Caco-2 (cell line): ENCODE measurements around the gene MUC5B. TPM values are rescaled to one million over a fixed set of nuclear protein-coding genes. Genes with fewer than 3 reads are reported as not detected.

ENCODE experiments used
- BruUV-seq: library from RNA; stranded (reverse); fragments of 400-500 nt; replicated peaks from 2 replicates; lab custom pipeline; 2021; lab: Mats Ljungman, UMichigan
- CTCF ChIA-PET: fragments of 300-600 bp; sonication (Branson Sonifier 250); formaldehyde crosslinking; loops from one replicate; lab custom pipeline; 2022; ENCODE audit warnings: antibody characterized with exemption; lab: Charles Lee
- POLR2A ChIA-PET: fragments of 300-600 bp; sonication (Branson Sonifier 250); formaldehyde crosslinking; loops from one replicate; lab custom pipeline; 2022; ENCODE audit warnings: antibody characterized with exemption; lab: Charles Lee
- DNase-seq, 2 experiments: peaks; one replicate each; pipeline versions ENCODE4 v3.0.0 to v3.0.0-alpha.2; 2020 to 2022
- H3K27me3 ChIP-seq: replicated peaks from 2 replicates; pipeline ENCODE4 v1.6.0; 2011; ENCODE audit warnings: low read length; ENCODE audit not compliant: control insufficient read depth, insufficient read depth
- H3K36me3 ChIP-seq: 2 replicates; pipeline ENCODE4 v1.5.1; 2011; ENCODE audit warnings: low read length; ENCODE audit not compliant: control insufficient read depth, insufficient read depth
- H3K4me1 ChIP-seq: fragments of 250-450 bp; sonication (Bioruptor Pico); 2 replicates; pipeline ENCODE4 v1.5.1; 2020; ENCODE audit warnings: mild to moderate bottlenecking
- H3K4me3 ChIP-seq: 2 replicates; pipeline ENCODE4 v1.5.1; 2011; ENCODE audit warnings: low read depth, mild to moderate bottlenecking, control low read depth, low read length
- H3K9me3 ChIP-seq: fragments of 250-450 bp; sonication (Bioruptor Pico); 2 replicates; pipeline ENCODE4 v1.5.1; 2020; ENCODE audit warnings: mild to moderate bottlenecking, moderate library complexity
- H3K27ac Mint-ChIP-seq: one replicate; pipeline ENCODE4 v1.8.0; 2022; ENCODE audit warnings: mixed read lengths; ENCODE audit not compliant: unreplicated experiment
- H3K27me3 Mint-ChIP-seq: one replicate; pipeline ENCODE4 v1.8.0; 2022; ENCODE audit warnings: mixed read lengths; ENCODE audit not compliant: insufficient read depth, unreplicated experiment
- H3K36me3 Mint-ChIP-seq: one replicate; pipeline ENCODE4 v1.8.0; 2022; ENCODE audit warnings: mild to moderate bottlenecking, mixed read lengths; ENCODE audit not compliant: insufficient read depth, unreplicated experiment
- H3K4me1 Mint-ChIP-seq: one replicate; pipeline ENCODE4 v1.8.0; 2022; ENCODE audit warnings: low read depth, mixed read lengths; ENCODE audit not compliant: unreplicated experiment
- H3K4me3 Mint-ChIP-seq: one replicate; pipeline ENCODE4 v1.8.0; 2022; ENCODE audit warnings: mild to moderate bottlenecking, moderate library complexity, mixed read lengths; ENCODE audit not compliant: unreplicated experiment
- H3K9me3 Mint-ChIP-seq: one replicate; pipeline ENCODE4 v1.8.0; 2022; ENCODE audit warnings: mixed read lengths; ENCODE audit not compliant: unreplicated experiment
- intact Hi-C: fragments of 100-400 bp; cut with micrococcal nuclease; formaldehyde crosslinking; loops from one replicate; pipeline ENCODE4 v1.10.0; 2022; ENCODE audit not compliant: unreplicated experiment
- total RNA-seq: library from RNA; stranded (reverse); gene quantifications from 2 replicates; pipeline ENCODE4 v1.2.3, GENCODE V29; 2022
- TF ChIP-seq, protein P1 (sequence below), 2 experiments: fragments of 200-600 bp in 1 of 2; IDR thresholded peaks; 1 replicate in 1 of 2; 2 replicates in 1 of 2; pipeline versions ENCODE4 v1.5.1 to v1.8.0; 2011 to 2022; ENCODE audit warnings: antibody characterized with exemption in 1 of 2, control low read depth in 1 of 2, inconsistent platforms in 1 of 2, low read depth in 1 of 2, low read length in 1 of 2, mild to moderate bottlenecking in 1 of 2, moderate library complexity in 1 of 2; ENCODE audit not compliant: insufficient read depth in 1 of 2, severe bottlenecking in 1 of 2, unreplicated experiment in 1 of 2

MUC5B gene
- total RNA-seq, 1 experiment from 2014 or later, result not detected

DNA sequence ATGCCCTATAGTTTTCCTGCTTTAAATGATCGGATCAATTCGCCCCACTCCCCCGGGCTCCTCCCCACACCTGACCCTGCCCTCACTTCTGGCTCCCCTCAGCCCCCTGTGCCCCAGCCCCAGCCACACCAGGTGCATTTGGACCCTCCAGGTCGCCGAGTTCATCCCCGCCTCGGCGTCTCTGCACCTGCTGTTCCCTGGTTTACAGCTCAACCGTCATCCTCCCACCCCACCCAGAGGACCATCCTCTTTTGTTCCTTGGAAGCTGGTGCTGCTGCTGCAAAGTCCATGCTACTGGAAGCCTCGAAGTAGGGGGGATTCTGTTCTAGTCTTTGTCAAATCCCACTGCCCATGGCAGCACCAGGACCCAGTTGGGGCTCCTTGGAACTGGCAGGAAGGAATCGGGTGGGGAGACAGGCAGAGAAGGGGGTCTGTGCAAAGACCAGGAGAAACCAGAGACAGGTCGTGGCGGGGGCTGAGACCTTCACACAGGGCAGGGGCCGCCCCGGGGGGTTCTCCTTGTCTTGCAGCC, 4.5 kb upstream of the MUC5B start:
- Histone ChIP-seq H3K9me3 (no peaks in the 10 kb centered on the region; the same call in 1 of the 2 replicates), H3K4me1 (no peaks in the 10 kb centered on the region), H3K36me3 (no peaks in the 10 kb centered on the region), H3K27me3 (no peaks in the 10 kb centered on the region), H3K4me3 (no peak overlapping the region)
- H3K27me3 Mint-ChIP-seq, result peaks cover 12% of the 10 kb centered on the region
- POLR2A ChIA-PET, result no interaction called here
- no peaks in the 10 kb centered on the region for H3K4me1 Mint-ChIP-seq
- no peak overlapping the region for H3K27ac Mint-ChIP-seq
- no peaks in the 10 kb centered on the region for H3K9me3 Mint-ChIP-seq
- TF ChIP-seq, protein P1, sequence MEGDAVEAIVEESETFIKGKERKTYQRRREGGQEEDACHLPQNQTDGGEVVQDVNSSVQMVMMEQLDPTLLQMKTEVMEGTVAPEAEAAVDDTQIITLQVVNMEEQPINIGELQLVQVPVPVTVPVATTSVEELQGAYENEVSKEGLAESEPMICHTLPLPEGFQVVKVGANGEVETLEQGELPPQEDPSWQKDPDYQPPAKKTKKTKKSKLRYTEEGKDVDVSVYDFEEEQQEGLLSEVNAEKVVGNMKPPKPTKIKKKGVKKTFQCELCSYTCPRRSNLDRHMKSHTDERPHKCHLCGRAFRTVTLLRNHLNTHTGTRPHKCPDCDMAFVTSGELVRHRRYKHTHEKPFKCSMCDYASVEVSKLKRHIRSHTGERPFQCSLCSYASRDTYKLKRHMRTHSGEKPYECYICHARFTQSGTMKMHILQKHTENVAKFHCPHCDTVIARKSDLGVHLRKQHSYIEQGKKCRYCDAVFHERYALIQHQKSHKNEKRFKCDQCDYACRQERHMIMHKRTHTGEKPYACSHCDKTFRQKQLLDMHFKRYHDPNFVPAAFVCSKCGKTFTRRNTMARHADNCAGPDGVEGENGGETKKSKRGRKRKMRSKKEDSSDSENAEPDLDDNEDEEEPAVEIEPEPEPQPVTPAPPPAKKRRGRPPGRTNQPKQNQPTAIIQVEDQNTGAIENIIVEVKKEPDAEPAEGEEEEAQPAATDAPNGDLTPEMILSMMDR (IDR thresholded peaks at IDR 0.05; ENCODE audit: insufficient read depth in 1 of 2, low read depth in 1 of 2, low read length in 1 of 2, severe bottlenecking in 1 of 2, unreplicated experiment in 1 of 2), result no peak
- no peak overlapping the region for H3K4me3 Mint-ChIP-seq
- DNase-seq, result no peak
- BruUV-seq, result no TSS peak
- CTCF ChIA-PET, result no interaction called here
- no peaks in the 10 kb centered on the region for H3K36me3 Mint-ChIP-seq
- intact Hi-C loops, result no loop called here

DNA sequence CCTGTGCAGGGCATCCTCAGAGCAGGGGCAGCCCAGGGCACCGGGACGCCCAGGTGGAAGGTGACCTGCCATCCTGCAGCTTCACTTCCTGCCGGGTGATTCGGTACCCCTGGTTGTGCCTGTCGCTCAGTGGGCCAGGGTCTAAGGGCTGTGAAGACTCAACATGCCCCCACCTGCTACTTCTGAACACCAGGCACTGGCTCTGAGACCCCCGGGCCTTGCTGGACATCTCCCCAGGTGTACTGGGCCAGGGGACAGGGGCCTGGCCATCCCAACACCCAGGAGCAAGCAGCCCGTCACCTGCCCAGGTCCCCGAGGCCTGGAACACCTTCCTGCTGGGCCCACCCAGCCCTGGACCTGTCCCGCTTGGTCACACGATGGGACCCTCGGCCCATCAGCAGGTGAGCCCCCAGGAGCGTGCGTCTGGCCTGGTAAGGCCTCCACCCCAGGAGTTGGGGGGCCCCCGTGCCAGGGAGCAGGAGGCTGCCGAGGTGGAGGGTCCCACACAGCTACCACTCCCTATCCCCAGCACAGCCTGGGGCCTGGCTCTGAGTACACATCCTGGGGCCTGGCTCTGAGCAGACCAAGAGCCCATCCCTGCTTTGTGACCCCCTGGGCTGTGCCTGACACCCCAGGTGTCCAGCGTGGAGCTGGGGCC, 3.9 kb upstream of the MUC5B start:
- POLR2A ChIA-PET, result no interaction called here
- BruUV-seq, result no TSS peak
- H3K27me3 ChIP-seq, result no peaks in the 10 kb centered on the region
- no peaks in the 10 kb centered on the region for H3K36me3 ChIP-seq
- H3K4me1 ChIP-seq, result no peaks in the 10 kb centered on the region
- DNase-seq, result no peak
- Mint-ChIP-seq H3K9me3 (no peaks in the 10 kb centered on the region), H3K27me3 (peaks cover 6% of the 10 kb centered on the region), H3K4me3 (no peak overlapping the region), H3K27ac (no peak overlapping the region), H3K36me3 (no peaks in the 10 kb centered on the region), H3K4me1 (no peaks in the 10 kb centered on the region)
- intact Hi-C loops, result no loop called here
- H3K4me3 ChIP-seq, result no peak overlapping the region
- CTCF ChIA-PET, result no interaction called here
- H3K9me3 ChIP-seq, result no peaks in the 10 kb centered on the region; the same call in 1 of the 2 replicates
- TF ChIP-seq, protein P1 (IDR thresholded peaks at IDR 0.05; ENCODE audit: insufficient read depth in 1 of 2, low read depth in 1 of 2, low read length in 1 of 2, severe bottlenecking in 1 of 2, unreplicated experiment in 1 of 2), result no peak

DNA sequence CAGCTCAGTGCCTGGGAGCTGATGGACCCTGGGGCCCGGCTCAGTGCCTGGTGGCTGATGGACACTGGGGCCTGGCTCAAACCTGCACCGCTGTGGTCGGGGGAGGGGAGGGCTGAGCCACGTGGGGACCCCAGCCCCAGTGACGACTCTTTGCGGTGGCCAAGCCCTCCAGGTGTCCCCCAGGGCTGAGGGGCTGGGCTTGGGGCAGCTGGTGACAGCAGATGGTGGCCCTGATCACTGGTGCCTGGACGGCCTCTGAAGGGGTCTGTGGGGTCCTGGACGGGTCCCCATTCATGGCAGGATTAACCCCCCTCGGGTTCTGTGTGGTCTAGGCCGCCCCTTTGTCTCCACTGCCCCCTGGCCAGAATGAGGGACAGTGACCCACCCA, 3.4 kb upstream of the MUC5B start:
- ChIA-PET CTCF (no interaction called here), POLR2A (no interaction called here)
- TF ChIP-seq, protein P1 (IDR thresholded peaks at IDR 0.05; ENCODE audit: insufficient read depth in 1 of 2, low read depth in 1 of 2, low read length in 1 of 2, severe bottlenecking in 1 of 2, unreplicated experiment in 1 of 2), result no peak
- Mint-ChIP-seq H3K27me3 (peaks cover 6% of the 10 kb centered on the region), H3K27ac (no peak overlapping the region), H3K4me3 (no peak overlapping the region), H3K4me1 (no peaks in the 10 kb centered on the region), H3K9me3 (no peaks in the 10 kb centered on the region), H3K36me3 (no peaks in the 10 kb centered on the region)
- Histone ChIP-seq H3K27me3 (no peaks in the 10 kb centered on the region), H3K36me3 (no peaks in the 10 kb centered on the region), H3K9me3 (no peaks in the 10 kb centered on the region; the same call in 1 of the 2 replicates), H3K4me3 (no peak overlapping the region), H3K4me1 (no peaks in the 10 kb centered on the region)
- intact Hi-C loops, result no loop called here
- DNase-seq, result no peak
- no TSS peak for BruUV-seq
